ENCODE measurements around the gene CCT3.

CCT3 gene

DNA sequence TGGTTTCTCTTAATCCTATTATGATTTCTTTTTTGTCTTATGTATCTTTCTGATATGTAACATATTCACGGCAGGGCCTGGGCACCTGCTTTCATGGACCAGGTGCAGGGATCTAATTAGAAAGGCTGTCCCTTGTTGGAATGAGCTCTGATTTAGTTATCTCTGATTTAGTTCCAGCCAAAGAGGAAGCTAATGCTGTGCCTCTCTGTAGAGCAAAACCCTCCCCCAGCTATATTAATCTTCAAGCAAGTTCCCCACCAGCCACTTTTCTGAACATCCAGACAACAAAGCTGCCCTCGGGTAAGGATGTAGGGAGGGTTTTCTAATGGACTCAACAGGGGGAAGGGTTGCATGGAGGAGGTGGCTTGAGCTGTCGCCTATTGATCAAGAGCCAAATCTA lies 6.3 kb upstream of the CCT3 start:
- Histone ChIP-seq H3K36me3 (ENCODE audit: low read length) (no peaks in the 10 kb centered on the region), H3K27me3 (ENCODE audit: low read length) (no peaks in the 10 kb centered on the region), H3F3A (ENCODE audit: insufficient read depth) (peaks cover 5% of the 10 kb centered on the region; the same call in 1 of the 2 replicates), H3K9ac (ENCODE audit: low read length) (no peak overlapping the region), H3K9me2 (replicated peaks; ENCODE audit: insufficient read depth, low read length) (no peaks in the 10 kb centered on the region), H3K9me3 (ENCODE audit: insufficient read depth, low read length) (no peaks in the 10 kb centered on the region), H4K20me1 (ENCODE audit: low read depth, low read length) (no peaks in the 10 kb centered on the region), H3K79me2 (ENCODE audit: insufficient read depth, low read length) (no peaks in the 10 kb centered on the region), H3K27ac (ENCODE audit: low read depth, low read length) (no peak overlapping the region), H3K4me3 (ENCODE audit: insufficient read depth, low read length, poor library complexity, severe bottlenecking) (no peak overlapping the region), H3K4me2 (ENCODE audit: low read depth, low read length, poor library complexity, severe bottlenecking) (no peak overlapping the region), H2AFZ (ENCODE audit: low read depth, low read length, severe bottlenecking) (no peak overlapping the region)
- no peak for TF ChIP-seq EZH2phosphoT487 (conservative IDR thresholded peaks at IDR 0.05; ENCODE audit: low read length)
- TF ChIP-seq, protein P1, sequence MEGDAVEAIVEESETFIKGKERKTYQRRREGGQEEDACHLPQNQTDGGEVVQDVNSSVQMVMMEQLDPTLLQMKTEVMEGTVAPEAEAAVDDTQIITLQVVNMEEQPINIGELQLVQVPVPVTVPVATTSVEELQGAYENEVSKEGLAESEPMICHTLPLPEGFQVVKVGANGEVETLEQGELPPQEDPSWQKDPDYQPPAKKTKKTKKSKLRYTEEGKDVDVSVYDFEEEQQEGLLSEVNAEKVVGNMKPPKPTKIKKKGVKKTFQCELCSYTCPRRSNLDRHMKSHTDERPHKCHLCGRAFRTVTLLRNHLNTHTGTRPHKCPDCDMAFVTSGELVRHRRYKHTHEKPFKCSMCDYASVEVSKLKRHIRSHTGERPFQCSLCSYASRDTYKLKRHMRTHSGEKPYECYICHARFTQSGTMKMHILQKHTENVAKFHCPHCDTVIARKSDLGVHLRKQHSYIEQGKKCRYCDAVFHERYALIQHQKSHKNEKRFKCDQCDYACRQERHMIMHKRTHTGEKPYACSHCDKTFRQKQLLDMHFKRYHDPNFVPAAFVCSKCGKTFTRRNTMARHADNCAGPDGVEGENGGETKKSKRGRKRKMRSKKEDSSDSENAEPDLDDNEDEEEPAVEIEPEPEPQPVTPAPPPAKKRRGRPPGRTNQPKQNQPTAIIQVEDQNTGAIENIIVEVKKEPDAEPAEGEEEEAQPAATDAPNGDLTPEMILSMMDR (IDR thresholded peaks at IDR 0.05; ENCODE audit: insufficient read depth, low read length, poor library complexity, severe bottlenecking) = no peak

DNA sequence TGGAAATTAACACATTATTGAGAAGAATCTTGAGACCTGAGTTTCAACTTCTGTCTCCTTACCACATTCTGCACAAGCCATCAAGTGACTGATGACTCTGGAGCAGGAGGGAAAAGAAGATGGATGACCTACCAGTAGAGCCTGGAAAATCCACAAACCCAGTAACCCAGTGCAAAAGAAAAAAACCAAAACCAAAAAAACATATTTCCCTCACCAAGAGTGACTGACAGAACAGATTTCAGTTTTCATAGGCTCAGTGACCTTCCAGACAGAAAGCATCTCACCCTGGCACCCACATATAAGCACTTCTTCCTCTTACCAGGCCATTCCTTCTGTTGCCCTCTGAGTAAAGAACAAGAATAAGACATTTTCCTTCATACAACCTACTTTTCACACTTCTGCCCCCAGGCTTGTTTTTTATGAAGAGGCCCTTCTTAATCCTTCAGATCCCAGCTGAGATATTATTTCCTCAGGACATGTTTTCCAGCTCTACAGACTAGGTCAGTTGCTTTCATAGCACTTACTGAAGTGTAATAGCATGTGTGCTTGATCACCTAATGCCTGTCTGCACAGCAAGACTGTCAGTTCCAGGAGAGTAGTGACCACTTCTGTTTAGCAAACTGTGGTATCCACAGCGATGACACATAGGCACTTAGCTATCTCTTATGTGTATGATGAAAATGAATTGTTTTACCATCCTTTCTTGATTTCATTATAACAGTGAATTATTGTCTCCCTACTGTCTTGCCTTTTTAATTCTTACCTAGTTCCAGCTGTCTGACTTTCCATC lies 4.3 kb upstream of the CCT3 start:
- H3K36me3 ChIP-seq (ENCODE audit: low read length) = no peaks in the 10 kb centered on the region
- H3K9me3 ChIP-seq (ENCODE audit: insufficient read depth, low read length) = no peaks in the 10 kb centered on the region
- no peak overlapping the region for H3K4me2 ChIP-seq (ENCODE audit: low read depth, low read length, poor library complexity, severe bottlenecking)
- no peak overlapping the region for H3K27ac ChIP-seq (ENCODE audit: low read depth, low read length)
- peaks cover 10% of the 10 kb centered on the region; the same call in 1 of the 2 replicates for H3F3A ChIP-seq (ENCODE audit: insufficient read depth)
- H3K4me3 ChIP-seq (ENCODE audit: insufficient read depth, low read length, poor library complexity, severe bottlenecking) = no peak overlapping the region
- no peaks in the 10 kb centered on the region for H4K20me1 ChIP-seq (ENCODE audit: low read depth, low read length)
- H2AFZ ChIP-seq (ENCODE audit: low read depth, low read length, severe bottlenecking) = no peak overlapping the region
- TF ChIP-seq EZH2phosphoT487 (conservative IDR thresholded peaks at IDR 0.05; ENCODE audit: low read length) = no peak
- TF ChIP-seq, protein P1 (IDR thresholded peaks at IDR 0.05; ENCODE audit: insufficient read depth, low read length, poor library complexity, severe bottlenecking) = no peak
- peaks cover 6% of the 10 kb centered on the region for H3K79me2 ChIP-seq (ENCODE audit: insufficient read depth, low read length)
- H3K9me2 ChIP-seq (replicated peaks; ENCODE audit: insufficient read depth, low read length) = no peaks in the 10 kb centered on the region
- no peaks in the 10 kb centered on the region for H3K27me3 ChIP-seq (ENCODE audit: low read length)
- no peak overlapping the region for H3K9ac ChIP-seq (ENCODE audit: low read length)

DNA sequence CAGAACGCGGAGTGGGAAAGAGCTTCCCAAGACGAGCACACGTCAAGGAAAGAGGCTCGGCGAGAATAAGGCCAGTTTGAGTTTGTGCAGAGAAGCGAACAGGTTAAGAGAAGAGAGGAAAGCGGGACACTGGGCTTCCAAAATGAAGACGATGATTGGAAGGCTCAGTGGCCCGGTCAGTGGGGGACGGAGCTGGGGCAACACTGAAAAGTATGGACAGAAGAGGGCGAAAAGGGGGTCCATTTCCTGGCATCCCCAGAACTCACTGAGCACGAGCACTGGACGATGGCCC lies 258 bp downstream of the CCT3 start:
- Histone ChIP-seq H3K9ac (ENCODE audit: low read length) (peak overlapping the region; percentile 77), H3K9me3 (ENCODE audit: insufficient read depth, low read length) (no peaks in the 10 kb centered on the region), H2AFZ (ENCODE audit: low read depth, low read length, severe bottlenecking) (peak overlapping the region; percentile 30), H3K4me2 (ENCODE audit: low read depth, low read length, poor library complexity, severe bottlenecking) (peak overlapping the region; percentile 82), H3K79me2 (ENCODE audit: insufficient read depth, low read length) (peaks cover 48% of the 10 kb centered on the region), H3F3A (ENCODE audit: insufficient read depth) (peaks cover 10% of the 10 kb centered on the region; the same call in 1 of the 2 replicates), H3K9me2 (replicated peaks; ENCODE audit: insufficient read depth, low read length) (no peaks in the 10 kb centered on the region), H3K4me3 (ENCODE audit: insufficient read depth, low read length, poor library complexity, severe bottlenecking) (peak overlapping the region; percentile 90), H3K36me3 (ENCODE audit: low read length) (peaks cover 22% of the 10 kb centered on the region), H4K20me1 (ENCODE audit: low read depth, low read length) (peaks cover 18% of the 10 kb centered on the region; the same call in 1 of the 2 replicates), H3K27me3 (ENCODE audit: low read length) (no peaks in the 10 kb centered on the region), H3K27ac (ENCODE audit: low read depth, low read length) (peak overlapping the region; percentile 65)
- no peak for TF ChIP-seq EZH2phosphoT487 (conservative IDR thresholded peaks at IDR 0.05; ENCODE audit: low read length)
- TF ChIP-seq, protein P1 (IDR thresholded peaks at IDR 0.05; ENCODE audit: insufficient read depth, low read length, poor library complexity, severe bottlenecking) = no peak

Measured in SU-DHL-6 (cell line).